GM18907 (cell line): ENCODE results near the gene SUSD5.
"Not testable (repeated sequence)": the region's sequence is repeated elsewhere in the genome, so short reads cannot be mapped to it uniquely, and the experiment has no call there.

Experiments
- ATAC-seq: cut with Tn5 transposase; IDR thresholded peaks from one replicate; pipeline ENCODE4 v1.9.1; 2021; ENCODE audit warnings: mild to moderate bottlenecking, moderate library complexity; ENCODE audit not compliant: unreplicated experiment

The SUSD5 gene

DNA sequence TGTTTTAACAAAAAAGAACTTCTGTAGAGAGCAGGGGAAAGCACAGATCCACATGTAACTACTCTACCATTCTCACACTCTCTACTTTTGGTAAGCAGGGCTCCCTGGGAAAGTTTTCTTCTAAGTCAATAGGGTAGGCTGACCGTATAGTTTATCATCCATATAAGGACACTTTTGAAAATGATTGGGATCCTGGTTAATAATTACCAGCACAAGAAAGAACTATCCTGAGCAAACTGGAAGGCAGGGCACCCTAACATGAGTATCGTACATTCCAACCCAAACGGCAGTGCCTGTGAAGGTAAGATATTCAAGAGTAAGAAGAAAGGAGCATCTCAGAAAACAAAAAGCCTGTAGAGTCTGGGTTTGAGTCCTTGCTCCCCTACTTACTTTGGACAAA, 22.1 kb downstream of the SUSD5 start:
- ATAC-seq: no peak

DNA sequence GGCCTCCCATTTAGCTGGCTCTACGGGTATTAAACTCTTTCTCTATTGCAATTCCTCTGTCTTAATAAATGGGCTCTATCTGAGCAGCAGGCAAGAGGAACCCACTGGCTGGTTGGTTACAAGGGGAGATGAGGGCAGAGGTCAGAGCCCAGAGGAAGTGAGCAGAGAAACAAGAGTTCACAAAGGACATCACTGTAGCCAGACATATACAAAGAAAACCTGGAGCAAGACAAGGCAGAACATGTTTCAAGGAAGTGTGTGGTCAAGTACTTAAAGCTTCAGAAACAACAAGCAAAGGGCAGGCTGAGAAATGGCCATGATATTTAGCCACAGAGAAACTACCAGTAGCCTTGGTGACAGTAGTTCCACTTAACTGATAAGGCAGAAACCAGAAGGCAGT, 24.3 kb downstream of the SUSD5 start:
- ATAC-seq: no peak

DNA sequence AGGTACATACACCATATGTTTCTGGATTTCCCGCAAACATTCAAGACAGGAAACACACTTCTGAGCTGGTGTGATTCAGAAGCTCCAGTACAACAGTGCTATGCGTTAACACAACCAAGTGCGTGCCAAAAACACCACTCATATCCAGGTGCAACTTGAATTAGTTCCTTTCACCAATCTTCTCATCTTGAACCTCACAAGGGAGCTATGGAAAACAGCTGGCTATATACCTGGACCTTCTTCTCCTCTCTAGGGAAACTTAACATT, 31.3 kb downstream of the SUSD5 start:
- ATAC-seq: no peak

DNA sequence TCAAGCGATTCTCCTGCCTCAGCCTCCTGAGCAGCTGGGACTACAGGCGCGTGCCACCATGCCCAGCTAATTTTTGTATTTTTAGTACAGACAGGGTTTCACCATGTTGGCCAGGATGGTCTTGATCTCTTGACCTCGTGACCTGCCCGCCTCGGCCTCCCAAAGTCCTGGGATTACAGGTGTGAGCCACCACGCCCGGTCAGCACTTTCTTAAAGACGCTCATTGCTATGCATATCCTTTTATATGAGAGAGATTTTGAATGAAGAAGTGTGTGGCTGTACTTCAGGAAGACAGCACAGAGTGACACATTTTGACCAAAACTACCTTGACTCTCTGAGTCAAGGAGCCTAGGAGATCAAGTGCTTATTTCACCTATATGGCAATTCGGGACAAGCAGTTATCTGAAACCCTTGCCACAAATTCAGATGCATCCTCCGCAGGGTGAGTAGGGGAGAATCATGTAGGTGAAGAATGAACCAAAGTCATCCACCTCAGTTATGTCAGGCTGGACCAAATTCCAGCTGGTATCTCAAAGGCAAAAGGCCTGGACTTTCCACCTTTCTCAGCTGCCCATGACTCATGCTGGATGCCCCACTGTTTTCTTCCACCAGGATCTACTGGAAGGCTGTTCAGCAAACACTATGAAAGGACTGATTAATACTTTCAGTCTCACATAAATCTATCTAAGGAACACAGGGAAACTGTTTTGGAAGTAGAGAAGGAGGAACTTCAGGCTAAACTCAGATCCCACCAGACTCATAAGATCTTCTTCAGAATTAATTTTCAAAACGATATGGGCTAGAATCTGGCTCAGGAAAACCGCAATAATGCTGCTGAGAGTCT, 31.9 kb downstream of the SUSD5 start:
- no peak for ATAC-seq

DNA sequence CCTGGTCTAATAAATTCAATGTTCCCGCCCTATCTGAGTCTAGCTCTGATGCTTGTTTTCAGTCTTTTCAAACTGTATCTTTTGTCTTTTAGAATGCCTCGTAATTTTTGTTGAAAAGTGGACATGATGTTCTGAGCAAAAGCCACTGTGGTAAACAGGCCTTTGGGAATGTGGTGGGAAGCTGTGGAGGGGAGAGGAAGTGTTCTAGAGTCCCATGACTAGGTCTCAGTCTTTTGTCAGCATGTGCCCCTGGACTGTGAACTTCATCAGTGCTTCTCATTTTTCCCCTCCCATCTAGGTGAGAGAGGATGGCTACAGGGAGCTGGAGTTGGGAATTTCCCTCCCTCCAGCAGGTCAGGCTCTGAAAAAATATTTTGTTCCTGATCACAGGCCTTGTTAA, 33.7 kb downstream of the SUSD5 start:
- no peak for ATAC-seq

DNA sequence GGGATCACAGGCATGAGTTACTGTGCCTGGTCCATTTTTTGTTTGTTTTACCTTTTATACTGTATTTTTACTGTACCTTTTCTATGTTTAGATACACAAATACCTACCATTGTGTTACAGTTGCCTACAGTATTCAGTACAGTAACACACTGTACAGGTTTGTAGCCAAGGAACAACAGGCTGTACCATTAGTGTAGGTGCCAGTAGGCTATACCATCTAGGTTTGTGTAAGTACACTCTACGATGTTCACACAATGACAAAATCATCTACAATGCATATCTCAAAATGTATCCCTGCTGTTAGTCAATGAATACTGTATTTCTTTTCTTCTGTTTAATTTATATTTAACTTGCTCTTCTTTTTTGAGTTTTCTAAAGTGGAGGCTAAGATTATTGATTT, 37.0 kb downstream of the SUSD5 start:
- ATAC-seq: not testable (repeated sequence)

DNA sequence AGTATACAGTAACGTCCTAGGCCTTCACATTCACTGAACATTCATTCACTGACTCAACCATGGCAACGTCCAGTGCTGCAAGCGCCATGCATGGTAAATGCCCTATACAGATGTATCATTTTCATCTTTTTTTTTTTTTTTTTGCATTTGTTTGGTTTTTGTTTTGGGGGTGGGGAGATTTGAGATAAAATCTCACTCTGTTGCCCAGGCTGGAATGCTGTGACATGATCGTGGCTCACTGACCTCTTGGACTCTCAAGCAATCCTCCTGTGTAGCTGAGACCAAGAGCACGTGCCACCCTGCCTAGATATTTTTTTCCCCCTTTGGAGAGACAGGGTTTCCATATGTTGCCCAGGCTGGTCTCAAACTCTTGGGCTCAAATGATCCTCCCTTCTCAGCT, 37.4 kb downstream of the SUSD5 start:
- ATAC-seq: no peak

DNA sequence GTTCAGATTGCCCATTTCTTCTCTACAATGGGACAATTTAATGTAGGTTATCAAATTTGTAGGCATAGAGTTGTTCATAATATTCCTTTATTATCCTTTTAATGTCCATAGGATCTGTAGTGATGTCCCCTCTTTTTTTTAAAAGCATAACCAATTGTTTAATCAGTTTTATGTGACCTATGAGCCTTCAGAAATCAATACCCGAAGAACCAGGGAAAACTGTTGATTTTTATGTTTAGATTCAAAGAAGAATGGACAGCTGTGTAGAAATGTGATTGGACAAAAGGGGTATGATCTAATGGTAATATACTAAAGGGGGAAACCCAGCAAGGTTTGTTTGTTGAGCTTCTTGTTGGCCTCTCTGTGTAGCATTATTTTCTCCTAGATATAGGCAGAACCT, 39.5 kb downstream of the SUSD5 start:
- ATAC-seq: no peak

DNA sequence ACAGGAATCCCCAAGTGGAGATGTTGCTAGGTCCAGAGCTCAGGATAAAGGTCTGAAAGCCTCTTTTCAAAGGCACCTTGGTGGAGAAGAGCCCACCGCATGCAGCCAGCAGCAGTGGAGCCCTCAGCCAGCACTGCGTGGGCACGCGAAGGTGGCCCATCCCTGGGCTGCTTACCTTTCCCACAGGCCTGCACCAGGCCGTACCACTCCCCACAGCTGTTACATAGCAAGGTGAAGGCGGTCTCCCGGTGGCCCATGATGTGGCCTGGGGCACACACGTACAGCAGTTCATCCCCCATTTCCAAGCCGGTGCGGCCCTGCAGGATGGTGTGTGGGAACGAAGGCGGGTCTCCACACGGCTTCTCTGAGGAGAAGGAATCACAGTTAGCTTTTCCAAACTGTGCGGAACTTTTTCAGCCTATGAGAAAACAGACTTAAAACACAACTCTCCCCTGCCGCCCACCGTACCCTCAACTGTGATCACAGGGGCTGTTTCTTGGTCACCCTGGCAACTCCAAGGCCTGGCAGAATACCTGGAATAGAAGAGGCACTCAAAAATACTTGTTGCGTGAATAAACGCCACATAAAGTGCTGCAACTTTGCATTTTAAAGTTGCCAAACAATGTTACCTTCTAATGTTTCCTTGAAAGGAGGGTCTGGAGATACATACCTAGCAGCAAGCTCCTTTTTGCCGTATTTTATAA, 43.7 kb downstream of the SUSD5 start:
- ATAC-seq: no peak

DNA sequence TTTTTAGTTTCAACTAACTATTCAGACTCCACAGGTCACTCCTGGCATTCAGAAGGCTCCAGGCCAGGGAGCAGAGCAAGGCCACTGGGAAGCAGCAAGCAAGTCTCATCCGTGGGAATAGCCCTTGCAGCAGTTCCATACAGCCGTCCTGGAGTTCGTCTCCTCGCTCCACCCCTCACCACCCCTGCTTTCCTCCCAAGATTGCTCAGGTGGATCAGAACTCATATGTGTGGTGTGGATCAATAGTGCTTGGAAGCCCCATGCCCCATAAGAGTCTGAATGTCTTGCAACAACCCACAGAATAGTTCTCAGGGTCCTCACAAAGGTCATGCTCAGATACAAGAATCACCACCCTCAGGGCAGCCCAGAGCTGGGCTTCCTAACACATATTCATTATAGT, 44.5 kb downstream of the SUSD5 start:
- no peak for ATAC-seq

DNA sequence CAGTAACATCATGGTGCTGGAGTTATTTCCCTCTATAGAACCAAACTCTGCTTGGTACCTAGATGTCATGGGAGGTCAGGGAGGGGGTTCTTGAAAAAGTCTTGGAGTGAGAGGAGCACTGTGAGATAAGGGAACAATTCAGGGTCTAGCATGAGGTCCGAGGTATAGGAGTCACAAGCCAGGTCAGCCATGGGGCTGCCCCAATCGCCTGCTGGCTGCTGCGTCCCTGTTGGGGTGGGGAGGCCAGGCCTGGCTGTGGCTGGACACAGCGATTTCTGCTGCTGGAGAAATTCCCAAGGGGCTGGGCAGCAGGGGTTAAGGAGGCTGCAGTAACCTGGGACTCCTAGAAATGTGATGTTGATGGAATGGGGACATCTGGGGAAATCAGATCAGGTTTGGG, 44.9 kb downstream of the SUSD5 start:
- no peak for ATAC-seq

DNA sequence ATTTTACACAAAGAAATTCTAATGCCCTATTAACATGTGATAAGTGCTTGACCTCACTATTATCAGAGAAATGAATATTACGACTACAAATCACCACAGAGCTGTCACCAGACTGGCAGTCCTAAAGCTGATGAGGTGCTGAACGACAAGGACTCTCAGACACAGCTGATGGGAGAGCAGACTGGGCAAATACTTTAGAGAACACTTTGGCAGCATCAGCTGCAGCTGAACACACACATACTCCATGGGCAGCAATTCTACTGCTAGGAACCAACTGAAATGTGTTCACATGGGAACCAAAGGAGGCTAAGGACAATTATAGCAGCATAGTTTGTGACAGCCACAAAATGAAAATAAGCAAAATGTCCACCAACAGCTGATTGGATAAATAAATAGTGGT, 45.5 kb downstream of the SUSD5 start:
- no peak for ATAC-seq

DNA sequence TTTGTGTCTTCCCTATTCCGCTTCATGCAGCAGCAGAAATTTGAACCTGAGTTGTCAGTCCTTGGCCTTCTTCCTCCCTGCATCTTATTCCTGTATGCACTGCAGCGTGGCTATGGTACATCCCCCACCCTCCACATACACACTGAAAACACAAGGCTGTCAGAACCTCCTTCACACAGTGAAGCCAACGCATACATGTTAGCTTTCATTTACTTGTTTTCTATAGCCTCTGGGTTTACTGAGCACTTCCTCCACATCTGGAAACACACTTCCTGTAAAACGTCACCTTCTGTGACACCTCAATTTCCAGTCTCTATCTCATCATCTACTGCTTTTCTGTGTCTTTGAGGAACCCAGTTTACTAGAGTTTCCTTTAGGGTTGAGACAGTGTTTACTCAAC, 47.0 kb downstream of the SUSD5 start:
- no peak for ATAC-seq

DNA sequence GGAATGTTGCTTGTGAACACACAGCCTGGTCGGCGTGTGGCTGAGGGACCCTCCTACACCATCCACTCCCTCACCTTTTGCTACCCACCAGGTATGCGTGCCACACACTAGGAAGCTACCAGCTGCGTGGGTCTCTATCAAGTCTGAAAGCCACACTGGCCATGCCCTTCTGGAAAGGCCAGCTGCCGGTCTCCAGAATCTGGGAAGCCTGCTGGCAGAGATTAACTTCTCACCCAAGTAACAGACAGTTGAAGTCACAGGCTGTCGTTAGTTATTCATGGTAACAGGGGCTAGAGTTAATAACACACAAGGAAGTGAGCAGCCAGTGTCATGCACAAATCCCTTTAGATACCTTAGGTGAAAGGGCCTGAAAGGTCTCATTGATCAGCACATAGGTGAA, 48.1 kb downstream of the SUSD5 start:
- no peak for ATAC-seq

DNA sequence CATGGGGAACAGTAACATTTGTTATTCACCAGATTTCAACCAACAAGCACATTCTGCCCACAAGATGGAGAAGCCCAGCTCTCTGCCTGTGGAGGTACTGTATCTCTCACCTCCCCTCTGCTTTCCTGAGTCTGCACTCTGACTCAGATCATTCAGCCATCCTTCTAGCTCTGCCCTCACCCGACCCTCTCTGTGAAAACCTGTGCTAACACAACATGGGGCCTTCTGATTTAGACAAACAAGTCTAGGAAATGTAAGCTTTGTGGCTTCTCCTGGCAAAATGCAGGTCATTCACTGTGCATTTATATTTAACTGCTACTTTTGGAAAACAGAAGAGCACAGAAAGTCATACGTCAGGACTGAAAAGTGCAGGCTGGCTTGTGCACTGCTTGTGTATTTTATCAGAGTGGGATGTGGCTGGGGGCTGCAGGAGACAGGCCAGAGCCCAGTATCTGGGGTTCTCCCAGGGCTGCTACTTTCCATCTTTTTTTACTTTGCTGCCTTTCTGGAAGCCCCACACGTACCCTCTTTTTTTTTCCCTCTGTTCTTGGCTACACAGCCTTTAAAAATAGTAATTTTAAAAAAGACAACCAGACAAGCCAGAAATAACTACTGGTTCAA, 50.8 kb downstream of the SUSD5 start:
- no peak for ATAC-seq

DNA sequence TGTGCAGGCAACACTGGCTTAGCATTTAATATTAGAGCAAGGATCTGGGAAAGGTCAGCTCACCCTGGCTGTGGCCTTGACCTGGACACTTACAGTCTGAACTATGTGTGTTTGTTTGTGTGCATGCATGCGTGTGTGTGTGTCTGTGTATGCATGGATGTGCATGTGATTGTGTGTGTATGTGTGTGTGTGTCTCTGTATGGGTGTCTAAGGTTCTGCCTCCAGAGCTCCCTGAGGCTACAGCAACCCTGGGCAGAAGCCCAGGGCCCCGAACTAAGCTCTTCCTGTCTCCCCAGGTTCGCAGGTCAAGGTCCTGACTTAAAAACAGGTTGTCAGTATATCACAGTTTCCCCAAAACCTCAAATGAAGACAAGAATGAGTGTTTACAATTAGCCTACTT, 51.3 kb downstream of the SUSD5 start:
- no peak for ATAC-seq

DNA sequence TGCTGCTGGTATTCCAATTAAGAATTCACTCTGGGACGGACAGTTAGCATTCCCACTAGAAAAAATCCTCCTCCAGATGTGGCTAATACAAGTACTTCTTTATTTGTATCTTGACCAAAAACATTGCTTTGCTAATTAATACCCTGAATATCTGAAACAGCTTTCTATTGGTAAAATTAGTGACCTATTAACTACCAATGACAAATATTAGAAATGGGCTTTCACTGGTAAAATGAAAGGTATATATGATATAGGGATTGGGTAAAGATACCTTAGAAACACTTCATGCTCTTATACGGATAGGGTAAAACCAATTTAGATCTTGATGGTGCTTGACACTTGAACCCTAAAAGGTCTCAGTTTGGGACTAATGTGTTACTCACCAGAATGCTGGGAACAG, 52.5 kb downstream of the SUSD5 start:
- ATAC-seq: no peak

DNA sequence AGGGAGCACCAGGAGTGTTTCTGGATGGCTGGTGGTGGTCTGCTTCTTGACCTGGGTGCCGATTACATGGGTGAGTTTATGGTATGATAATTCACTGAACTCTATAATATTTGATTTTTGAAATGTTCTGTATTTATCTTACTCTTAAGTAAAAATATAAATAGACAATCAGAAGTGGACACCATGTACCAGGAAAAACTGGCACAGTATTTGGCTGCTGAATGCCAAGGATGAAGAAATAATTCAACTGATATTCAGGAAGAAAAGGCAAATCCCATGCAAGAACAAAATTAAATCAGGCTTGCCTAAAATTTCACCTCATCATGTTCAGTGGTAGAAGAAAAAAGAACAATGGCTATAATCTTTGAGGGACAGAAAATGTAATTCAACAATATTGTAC, 53.2 kb downstream of the SUSD5 start:
- no peak for ATAC-seq

DNA sequence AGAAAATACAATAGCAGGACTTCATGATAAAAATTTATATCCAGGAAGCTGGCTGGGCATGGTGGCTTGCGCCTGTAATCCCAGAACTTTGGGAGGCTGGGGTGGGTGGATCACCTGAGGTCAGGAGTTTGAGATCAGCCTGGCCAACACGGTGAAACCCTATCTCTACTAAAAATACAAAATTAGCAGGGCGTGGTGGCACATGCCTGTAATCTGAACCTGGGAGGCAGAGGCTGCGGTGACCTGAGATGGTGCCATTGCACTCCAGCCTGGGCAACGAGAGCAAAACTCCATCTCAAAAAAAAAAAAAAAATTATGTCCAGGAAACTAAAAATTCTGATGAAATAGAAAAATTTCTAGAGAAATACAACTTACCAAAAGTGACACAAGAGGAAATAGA, 56.0 kb downstream of the SUSD5 start:
- not testable (repeated sequence) for ATAC-seq

DNA sequence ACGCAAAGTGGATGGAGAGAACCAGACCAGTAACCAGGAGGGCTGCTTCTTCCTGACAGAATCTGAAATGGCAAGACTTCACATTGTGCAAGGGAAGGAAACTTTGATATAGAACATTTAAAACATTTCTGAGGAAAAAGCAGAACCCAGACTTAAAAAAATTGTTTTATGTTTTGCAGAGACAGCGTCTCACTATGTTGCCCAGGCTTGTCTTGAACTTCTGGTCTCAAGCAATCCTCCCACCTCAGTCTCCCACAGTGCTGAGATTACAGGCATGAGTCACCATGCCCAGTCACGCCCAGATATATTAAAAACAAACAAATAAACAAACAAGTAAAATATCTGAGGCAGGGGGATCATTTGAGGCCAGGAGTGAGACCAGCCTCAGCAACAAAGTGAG, 58.6 kb downstream of the SUSD5 start:
- no peak for ATAC-seq

DNA sequence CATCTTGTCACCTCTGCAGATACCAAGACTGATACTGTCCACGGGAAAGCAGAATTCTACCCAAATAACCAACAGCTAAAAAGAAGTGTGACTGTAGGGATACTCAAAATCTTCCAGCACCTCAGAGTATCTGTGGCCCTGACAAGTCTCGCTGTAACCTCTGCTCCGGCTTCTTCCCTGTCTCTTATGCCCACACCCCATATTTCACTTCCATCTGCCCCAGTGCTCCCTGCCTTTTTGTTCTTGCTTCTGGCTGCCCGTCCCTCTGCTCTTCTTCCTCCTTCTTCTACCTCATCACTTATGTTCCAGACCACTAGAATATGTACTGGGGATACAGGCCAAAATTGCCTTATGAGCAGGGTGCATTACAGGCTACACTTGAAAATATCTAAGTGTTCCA, 59.4 kb downstream of the SUSD5 start:
- no peak for ATAC-seq

DNA sequence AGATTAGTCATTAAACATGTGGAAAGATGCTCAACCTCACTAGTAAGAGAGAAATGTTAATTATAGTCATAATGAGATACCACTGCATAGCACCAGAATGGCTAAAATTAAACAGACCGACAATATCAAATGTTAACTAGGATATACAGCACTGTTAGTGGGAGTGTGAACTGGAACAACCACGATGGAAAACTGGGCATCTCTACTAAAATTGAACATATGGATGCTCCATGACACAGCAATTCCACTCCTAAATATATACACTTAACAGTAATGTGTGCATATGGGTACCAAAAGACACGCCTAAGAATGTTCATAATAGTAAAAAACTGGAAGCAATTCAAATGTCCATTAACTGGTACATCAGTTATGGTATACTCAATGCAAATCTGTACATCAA, 63.3 kb downstream of the SUSD5 start:
- ATAC-seq: no peak
